HG02642 (cell line): ENCODE results near the gene TBC1D14.

Experiments
- ATAC-seq: cut with Tn5 transposase; IDR thresholded peaks from one replicate; pipeline ENCODE4 v1.9.1; 2021; ENCODE audit warnings: mild to moderate bottlenecking; ENCODE audit not compliant: unreplicated experiment, poor library complexity

Gene TBC1D14

DNA sequence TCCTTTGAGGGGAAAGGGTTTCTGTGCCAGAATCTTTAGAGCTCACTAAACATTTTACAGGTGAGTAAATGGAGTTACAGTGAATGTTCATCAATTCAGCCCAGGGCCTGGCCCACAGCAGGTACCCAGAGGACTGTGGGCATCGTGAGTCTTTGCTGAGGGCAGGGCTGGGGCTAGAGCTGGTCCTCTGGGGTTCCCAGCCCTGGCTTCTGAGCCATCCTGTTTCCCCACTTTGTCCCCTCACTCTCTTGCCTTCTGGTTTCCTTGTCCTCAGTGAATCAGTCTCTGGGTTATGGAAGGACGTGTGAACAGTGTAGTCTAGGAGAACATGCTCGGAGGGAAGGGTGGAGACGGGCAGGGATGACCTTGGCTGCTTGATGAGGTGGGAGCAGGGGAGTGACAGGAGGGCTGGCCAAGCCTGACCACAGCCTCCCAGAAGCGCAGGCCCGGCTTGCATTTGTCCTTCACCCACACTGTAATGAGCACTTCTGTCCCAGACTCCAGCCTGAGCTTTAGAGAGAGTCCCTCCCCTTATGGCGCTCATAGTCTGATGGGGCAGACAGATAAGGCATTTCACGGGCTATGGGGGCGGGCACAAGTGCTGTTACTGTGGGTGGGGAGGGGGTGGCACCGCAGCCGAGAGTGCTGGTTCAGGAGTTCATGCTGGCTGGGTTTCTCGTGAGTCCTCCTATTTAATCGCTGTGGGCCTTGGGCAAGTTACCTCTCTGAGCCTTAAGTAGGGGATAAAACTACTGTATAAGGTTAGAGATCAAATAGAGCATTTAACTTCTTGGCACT, 17.3 kb downstream of the TBC1D14 start:
- no peak for ATAC-seq

DNA sequence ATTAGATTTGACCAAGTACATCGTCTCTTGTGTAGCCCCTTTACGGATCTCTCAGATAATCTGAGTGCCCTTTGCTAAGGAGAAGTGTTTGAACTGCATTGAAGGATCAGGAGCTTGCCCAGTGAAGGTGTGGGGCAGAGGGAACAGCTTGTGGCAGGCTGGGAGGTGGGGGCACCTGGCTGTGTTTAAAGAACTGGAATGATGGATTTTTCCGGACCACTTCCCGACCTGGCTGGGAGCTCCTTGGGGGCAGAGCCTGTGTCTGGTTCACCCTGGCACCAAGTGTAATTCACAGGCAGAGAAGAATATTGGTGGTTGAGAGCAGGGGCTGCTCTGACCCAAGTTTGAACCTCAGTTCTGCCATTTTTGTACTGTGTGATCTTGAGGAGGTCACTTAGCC, 18.5 kb downstream of the TBC1D14 start:
- no peak for ATAC-seq

DNA sequence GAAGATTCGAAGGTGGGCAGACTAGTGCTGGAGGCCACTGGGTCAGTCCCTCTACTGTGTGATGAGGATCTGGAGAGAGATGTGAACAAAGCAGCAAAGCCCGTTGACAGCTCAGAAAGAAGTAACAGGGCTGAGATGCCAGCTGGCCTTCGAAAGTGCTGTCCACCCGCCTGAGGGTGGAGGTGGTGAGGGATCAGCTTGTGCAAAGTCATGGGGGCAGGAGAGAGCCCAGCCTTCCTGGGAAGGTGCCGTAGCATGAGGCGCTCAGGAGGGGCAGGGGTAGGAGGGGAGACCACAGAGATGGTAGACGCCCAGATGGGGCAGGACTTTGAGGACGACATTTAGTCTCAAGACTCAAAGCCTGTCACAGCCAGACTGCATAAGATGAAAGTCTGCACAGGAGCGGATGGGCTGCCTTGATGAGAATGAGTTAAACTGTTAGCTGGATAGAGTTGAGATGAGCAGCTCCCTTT, 19.7 kb downstream of the TBC1D14 start:
- no peak for ATAC-seq

DNA sequence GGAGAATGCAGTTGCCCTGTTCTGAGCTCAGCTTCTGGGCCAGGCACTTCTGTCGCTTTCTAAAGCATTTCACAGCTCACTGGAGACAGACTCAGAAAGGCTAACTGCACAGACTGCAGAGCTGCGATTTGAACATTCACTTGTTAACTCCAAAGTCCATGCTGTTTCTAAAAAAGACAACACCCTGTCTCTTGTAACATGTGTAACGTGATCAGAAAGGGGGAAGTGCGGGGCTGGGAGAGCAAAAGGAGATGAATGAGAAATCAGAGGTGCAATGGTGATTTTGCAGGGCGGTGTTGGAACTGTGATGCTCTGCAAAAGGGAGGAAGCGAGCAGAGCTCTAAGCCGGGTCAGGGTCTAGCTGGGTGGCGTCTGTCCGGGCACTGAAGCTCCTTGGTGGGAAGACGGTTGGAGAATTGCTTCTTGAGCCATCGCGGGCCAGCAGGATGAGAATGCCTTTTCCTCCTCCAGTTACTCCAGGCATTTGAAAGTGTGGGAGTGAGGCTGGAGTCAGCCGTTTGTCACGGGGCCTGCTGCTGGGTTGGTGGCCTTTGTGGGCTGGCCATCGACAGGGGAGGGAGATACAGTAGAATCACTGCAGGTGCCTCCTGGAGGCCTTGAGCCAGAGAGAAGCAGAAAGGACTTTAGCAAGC, 20.3 kb downstream of the TBC1D14 start:
- ATAC-seq, result no peak

DNA sequence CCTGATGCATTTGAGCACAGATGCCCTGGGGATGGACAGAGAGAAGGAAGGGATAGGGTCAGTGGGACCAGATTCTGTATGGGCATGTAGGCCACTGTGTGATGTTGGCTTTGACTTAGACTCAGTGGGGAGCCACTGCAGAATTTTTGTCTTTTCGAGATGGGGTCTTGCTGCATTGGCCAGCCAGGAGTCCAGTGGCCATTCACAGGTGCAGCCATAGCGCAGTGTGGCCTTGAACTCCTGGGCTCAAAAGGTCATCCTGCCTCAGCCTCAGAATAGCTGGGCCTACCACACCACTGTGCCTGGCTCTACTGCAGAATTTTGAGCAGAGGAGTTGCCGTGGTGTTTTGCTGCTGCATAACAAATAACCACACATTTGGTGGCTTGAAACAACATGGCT, 22.8 kb downstream of the TBC1D14 start:
- ATAC-seq, result no peak

DNA sequence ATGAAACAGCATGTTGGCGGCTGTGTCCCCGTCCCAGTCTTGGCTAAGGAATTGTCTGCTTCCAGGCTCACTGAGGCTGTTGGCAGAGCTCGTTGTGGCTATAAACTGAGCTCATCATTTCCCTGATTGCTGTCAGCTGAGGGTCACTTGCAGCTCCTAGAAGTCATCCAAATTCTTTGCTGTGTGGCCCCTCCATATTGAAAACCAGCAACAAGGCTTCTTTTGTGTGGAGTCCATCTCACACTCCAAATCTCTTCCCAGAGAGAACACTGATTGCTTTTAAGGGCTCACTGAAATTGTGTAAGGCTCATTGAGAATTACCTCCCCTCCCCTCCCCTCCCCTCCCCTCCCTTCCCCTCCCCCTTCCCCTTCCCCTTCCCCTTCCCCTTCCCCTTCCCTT, 23.3 kb downstream of the TBC1D14 start:
- ATAC-seq, result no peak

DNA sequence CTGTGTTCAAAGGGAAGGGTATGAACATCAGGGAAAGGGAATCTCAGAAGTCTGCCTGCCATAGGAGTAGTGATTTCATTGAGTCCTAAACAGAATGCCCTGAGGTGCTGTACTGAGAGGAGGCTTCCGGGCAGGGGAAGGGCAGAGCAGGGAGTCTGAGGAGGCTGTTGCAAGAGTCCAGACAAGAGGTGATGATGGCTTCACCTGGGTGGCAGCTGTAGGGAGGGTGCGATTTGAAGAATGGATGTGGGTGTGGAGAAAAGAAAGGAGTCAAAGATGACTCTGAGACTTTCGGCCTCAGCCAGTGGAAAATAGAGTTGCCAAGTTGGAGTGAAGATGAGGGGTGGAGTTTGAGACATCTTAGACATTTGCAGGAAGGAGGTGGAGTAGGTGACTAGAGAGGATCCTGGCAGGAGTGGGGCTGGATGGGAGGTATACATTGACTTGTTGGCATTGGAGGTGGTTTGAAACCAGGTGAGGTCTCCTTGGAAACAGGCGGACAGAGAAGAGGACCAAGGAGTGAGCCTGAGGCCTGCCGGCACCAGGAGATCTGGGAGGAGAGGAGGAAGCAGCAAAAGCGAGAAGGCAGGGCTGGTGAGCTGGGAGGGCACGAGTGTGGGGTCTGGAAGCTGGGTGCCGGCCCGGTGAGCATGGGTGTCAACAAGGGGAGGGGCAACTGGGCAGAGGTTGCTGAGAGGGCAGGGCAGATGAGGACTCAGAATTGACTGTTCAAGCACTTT, 24.2 kb downstream of the TBC1D14 start:
- no peak for ATAC-seq

DNA sequence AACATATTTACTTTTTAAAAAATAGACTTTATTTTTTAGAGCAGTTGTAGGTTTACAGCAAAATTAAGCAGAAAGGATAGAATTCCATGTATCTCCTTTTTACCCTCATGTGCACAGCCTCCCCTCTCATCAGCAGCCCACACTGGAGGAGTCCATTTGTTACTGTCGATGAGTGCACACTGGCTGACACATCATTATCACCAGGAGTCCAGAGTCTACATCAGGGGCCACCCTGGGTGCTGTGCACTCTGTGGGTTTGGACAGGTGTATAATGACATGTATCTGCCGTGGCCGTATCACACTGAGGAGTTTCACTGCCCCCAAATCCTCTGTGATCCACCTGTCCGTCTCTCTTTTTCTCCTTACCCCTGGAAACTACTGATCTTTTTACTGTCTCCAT, 26.3 kb downstream of the TBC1D14 start:
- ATAC-seq, result no peak

DNA sequence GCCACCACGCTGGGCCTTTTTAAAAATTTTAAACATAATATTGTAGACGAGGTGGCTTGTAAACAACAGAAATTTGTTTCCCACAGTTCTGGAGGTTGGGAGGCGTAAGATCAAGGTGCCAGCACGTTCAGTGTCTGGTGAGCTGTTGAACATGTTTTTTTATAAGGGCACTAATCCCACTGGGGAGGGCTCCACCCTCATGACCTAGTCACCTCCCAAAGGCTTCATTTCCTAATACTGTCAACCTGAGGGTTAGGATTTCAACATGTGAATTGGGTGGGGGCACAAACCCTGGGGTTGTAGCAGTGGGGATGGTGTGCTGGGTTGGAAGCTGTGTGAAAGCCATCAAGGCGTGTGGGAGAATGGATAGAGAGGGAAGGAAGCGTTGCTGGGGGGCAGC, 27.6 kb downstream of the TBC1D14 start:
- no peak for ATAC-seq

DNA sequence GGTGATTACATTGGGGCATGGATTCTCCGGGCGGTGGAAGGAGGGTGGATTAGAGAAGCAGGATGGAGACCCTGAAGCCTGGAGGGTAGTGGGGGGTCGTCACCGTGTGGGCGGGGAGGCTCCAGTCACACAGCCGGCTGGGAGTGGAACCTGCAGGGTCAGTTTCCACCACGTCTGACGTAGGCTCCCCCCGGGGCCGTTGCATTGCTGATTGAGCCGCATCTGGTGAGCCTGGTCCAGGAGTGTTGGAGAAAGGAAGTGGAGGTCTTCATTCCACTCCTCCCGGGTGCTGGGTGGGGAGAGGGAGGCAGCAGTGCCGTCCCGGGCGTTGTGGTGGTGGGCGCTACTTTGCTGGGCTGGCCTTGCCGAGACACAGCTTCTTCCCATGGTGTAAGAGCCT, 28.1 kb downstream of the TBC1D14 start:
- no peak for ATAC-seq

DNA sequence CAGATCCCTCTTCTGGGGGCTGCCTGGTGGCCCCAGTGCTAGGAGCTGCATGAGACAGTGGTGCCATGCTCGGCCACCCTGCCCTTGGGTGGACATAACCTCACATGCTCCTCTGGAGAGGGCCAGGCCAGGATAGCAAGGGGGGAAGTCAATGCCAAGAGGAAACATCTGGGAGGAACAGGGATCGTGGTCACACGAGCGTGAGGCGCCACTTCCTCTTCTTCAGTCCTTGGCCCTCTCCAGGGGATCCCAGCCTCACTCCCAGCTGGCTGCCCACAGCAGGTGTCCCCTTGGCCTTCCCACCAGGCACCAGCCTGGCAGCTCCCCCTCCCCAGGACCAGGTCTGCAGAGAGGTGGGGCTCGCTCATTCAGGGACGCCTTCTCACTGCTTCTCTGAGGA, 28.6 kb downstream of the TBC1D14 start:
- no peak for ATAC-seq

DNA sequence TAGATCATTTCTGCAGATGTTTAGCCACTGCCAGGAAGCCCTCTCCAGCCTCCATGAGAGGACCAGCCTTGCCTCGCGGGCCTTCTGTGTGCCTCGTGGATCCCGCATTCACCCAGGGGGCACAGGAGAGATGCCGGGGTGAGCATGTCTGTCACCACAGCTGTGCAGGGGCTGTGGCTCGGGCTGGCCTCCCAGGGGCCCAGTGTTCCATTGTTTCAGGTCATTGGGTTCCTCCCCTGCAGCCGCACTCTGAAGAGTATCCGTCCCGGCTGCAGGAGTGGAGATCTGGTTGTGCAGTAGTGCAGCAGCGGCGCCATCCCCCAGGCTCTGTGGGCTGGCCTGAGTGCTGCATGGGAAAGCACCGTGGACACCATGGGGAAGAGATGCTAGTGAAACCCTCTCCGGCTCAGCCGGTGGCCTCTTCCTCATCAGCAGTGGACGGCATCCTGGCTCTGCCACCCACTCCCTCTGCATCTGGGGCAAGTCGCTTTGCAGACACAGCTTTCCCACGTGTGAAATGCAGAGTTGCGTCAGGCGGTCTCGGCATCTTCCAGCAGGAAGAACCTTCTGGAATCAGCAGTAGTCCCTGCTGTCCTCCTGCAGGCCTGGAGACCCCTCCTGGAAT, 29.1 kb downstream of the TBC1D14 start:
- ATAC-seq, result no peak

DNA sequence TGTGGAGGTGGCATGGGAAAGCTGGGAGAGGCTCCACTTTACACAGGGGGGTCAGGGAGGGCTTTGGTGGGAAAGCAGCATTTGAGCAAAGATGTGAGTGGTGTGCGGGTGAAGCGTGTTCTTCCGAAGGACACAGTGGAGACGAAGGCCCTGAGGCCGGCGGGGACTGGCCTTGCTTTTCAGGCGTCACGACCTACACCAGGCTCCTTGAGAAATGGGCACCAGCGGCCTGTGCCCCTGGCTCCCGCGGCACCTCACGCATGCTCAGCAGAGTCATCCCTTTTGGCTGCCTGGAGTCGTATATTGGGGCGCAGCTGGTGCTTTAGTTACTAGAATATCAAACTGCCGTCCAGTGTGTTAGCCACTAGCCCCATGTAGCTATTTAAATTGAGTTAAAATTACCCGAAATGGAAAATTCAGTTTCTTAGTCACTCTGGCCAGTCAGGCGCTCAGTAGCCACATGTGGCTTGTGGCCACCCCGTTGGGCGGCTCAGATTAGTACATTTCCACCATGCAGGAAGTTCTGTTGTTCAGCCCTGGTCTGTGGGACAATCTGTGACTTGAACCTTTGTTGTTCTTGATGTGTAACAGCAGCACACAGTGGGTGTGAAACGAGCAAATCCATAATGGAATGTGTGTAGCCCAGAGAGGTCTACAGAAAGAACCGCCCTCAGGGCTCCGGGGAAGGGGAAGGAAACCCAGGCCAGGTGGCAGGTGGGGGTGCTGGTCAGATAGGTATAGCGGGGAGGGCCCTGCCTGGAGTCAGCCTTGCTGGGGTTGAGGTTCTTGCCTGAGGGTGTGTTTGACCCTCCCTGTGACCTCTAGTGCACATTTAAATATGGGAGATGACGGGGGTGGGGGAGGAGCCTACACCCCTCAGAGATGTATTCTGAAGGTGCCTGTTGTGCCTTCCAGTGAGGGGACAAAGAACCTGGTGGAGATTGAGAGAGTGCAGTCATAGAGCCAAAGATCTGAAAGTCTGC, 30.4 kb downstream of the TBC1D14 start:
- no peak for ATAC-seq

DNA sequence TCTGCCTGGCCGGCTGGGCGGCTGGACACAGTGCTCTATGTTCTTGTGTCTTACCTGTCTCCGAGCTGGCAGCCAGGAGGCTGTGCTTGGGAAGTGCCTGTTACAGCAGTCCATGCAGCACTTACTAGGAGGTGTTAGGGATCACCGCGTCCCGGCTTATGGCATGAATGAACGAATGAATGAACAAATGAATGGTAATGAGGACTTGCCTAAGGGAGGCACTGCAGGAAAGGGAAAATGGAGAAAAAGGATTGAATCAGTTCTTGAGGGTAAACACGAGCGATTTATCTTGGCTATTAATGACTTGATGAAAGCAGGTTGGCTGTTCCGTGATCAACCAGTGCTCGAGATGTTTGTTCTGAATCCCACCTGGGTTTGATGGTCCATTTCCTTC, 31.1 kb downstream of the TBC1D14 start:
- ATAC-seq, result no peak

DNA sequence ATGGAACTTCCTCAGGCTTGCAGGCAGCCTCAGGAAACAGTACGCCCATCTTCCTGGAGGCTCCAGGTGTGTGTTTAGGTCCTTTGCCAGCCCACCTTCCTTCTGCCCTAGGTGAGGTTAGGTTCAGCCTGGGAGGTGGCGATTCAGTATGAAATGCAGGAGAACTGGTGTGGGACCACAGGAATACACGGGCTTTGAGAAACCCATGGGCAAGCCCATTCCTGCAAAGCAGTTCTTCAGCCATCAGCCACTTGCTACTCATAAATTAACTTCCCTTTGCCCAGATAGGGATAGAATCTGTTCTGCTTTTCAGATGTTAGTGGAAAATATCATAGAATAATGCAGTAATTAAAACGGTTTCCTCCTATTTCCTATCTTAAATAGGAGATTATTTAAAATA, 32.2 kb downstream of the TBC1D14 start:
- no peak for ATAC-seq

DNA sequence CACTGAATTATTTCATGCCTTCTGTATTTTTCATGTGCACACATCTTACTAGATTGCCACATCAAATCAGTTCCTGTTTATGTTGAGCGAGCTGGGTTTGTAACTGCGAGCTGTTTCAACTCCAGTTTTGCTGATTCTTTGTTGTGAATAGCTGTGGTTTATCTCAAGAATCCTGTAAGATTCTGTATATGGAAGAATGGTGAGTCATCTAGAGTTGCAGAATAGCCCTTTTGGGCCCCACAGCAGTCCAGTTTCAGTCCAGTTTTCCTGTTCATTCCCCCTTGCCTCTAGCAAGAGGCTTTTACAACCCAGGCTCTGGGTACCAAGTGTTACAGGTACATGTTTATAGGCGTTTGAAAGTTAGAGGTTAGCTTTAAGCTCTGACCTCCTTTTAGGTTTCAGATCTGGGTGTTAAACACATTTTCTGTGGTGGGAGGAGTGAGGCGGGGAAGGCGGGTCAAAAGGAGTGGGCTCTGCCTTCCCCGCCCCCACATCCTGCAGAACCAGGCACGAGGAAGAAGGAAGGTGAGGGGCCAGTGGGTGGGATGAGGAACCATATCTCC, 32.7 kb downstream of the TBC1D14 start:
- peak; percentile 56 for ATAC-seq

DNA sequence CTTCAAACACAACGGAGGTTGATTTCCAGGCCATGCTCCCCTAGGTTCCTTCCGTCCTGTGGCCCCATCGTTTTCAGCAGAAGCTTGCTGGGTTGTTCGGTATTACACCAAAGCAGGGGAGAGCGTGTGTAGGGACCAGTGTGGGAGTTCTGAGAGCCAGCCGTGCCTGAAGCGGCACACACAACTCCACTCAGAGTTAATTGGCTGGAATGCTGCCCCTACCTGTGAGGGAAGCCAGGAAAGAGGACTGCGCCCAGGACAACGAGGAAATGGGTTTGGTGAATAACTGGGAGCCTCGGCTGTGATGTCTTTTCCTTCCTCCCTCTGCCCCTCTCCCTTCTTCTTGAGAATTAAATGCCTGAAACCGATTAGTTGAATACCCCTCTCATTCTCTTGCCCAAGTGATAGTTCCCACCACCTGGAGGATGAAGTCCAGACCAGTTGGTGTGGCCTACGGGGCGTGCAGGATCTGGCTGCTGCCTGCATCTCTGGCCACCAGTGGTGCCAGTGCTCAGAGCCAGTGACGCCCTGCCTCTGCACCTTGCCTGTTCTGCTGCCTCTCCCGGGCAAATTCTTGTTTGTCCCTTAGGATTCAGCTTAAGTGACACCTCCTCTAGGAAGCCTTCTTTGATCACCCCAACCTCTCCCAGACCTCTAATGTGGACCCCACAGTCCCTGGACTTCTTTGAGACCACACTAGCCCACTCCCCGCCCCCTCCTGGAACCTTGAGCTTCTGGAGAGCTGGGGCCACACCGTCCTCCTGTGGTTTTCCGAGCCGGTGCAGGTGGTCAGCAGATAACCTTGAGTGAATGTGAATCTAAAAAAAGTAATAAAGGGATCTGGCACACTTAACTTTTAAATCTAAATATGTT, 33.6 kb downstream of the TBC1D14 start:
- ATAC-seq, result no peak

DNA sequence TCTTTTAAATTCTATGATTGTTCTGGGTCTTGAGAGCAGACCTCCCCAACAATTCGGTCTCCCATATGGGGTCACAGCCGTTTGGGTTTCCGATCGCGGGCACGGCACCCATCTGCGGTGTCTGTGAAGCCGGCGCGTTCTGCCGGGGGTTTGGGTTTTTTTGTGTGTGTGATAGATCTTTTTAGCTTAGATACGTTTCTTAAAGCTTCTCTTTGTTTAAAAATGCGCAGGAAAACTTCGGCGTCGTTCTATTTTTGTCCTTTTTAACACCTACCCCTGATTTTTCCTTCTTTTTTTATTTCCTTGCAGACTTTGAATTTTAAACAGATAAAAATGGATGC, 34.2 kb downstream of the TBC1D14 start:
- ATAC-seq, result no peak
